ENCODE results near the gene ZNF248.

DNA sequence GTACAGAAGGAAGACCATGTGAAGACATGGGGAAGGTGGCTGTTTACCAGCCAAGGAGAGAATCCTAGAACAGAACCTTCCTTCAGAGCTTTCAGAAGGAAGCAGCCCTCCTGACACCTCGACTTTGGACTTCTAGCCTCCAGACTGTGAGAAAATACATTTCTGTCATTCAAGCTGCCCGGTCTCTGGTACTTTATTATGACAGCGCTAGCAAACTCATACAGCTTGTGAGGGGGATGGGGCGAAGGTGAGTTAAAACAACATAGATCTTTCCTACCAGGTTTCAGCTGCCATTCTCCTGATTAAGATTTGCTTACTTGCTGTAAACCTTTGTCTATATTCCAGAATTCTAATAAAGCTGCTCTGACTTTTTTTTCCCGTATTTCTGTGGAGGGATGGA is 14.9 kb upstream of the ZNF248 start:
- TF ChIP-seq, protein P1, sequence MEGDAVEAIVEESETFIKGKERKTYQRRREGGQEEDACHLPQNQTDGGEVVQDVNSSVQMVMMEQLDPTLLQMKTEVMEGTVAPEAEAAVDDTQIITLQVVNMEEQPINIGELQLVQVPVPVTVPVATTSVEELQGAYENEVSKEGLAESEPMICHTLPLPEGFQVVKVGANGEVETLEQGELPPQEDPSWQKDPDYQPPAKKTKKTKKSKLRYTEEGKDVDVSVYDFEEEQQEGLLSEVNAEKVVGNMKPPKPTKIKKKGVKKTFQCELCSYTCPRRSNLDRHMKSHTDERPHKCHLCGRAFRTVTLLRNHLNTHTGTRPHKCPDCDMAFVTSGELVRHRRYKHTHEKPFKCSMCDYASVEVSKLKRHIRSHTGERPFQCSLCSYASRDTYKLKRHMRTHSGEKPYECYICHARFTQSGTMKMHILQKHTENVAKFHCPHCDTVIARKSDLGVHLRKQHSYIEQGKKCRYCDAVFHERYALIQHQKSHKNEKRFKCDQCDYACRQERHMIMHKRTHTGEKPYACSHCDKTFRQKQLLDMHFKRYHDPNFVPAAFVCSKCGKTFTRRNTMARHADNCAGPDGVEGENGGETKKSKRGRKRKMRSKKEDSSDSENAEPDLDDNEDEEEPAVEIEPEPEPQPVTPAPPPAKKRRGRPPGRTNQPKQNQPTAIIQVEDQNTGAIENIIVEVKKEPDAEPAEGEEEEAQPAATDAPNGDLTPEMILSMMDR (conservative IDR thresholded peaks at IDR 0.05; ENCODE audit: low read length) = no peak
- TF ChIP-seq EZH2phosphoT487 (IDR thresholded peaks at IDR 0.05; ENCODE audit: borderline replicate concordance, low read depth, low read length) = no peak

All from OCI-LY7 (cell line).